Esophagus squamous epithelium (tissue), 5 donors: ENCODE measurements around the gene PGP. TPM values are rescaled to one million over a fixed set of nuclear protein-coding genes. Genes with fewer than 3 reads are reported as not detected.

Experiments
- DNase-seq: peaks from one replicate; lab custom pipeline; 2025; lab: John Stamatoyannopoulos, UW
- H3K27ac ChIP-seq, 4 donors: fragments of 200-600 bp; sonication (generic); one replicate each; pipeline ENCODE4 v1.5.1; 2016 to 2019; ENCODE audit warnings: mild to moderate bottlenecking in 1 of 4
- H3K27me3 ChIP-seq, 4 donors: fragments of 200-600 bp; sonication (generic); 1 replicate in 3 of 4; 2 replicates in 1 of 4; pipeline versions ENCODE4 v1.5.1 to v1.6.0; 2017 to 2021; ENCODE audit warnings: antibody characterized with exemption in 1 of 4
- H3K36me3 ChIP-seq, 3 donors: fragments of 200-600 bp; sonication (generic); one replicate each; pipeline ENCODE4 v1.5.1; 2016 to 2019
- H3K4me1 ChIP-seq, 3 donors: fragments of 200-600 bp; sonication (generic); one replicate each; pipeline ENCODE4 v1.5.1; 2017 to 2019
- H3K4me3 ChIP-seq, 4 donors: fragments of 200-600 bp; sonication (generic); 1 replicate in 3 of 4; 2 replicates in 1 of 4; pipeline ENCODE4 v1.5.1; 2016 to 2019; ENCODE audit warnings: mild to moderate bottlenecking in 2 of 4, moderate library complexity in 1 of 4
- H3K9me3 ChIP-seq, 3 donors: fragments of 200-600 bp; sonication (generic); one replicate each; pipeline ENCODE4 v1.5.1; 2016 to 2019
- POLR2A ChIP-seq, 4 donors: fragments of 450-650 bp; IDR thresholded peaks; one replicate each; pipeline ENCODE4 v1.6.1; 2017; ENCODE audit warnings: antibody characterized with exemption in 4 of 4, mild to moderate bottlenecking in 4 of 4, moderate library complexity in 3 of 4
- WGBS, 2 donors: methylation state at CpG; one replicate each; pipeline ENCODE4 v1.1.5; 2018; 5-methylcytosine and 5-hydroxymethylcytosine counted together
- intact Hi-C: fragments of 100-400 bp; cut with DNase I; formaldehyde crosslinking; loops from one replicate; pipeline ENCODE4 v1.15.0; 2022
- total RNA-seq, 4 donors: library from RNA; depleted of rRNA; stranded (reverse); fragments of >200 nt; gene quantifications; one replicate each; pipeline ENCODE4 v1.1.0, GENCODE V29; 2016
- TF ChIP-seq, protein P1 (sequence below), 6 experiments: fragments of 450-650 bp in 4 of 6; fragments of 200-600 bp in 2 of 6; sonication (generic) in 2 of 6; IDR thresholded peaks; one replicate each; pipeline ENCODE4 v1.5.1; 2016 to 2019; ENCODE audit warnings: antibody characterized with exemption in 6 of 6, mild to moderate bottlenecking in 4 of 6, moderate library complexity in 4 of 6
- donor health status: DM: yes; HTN: yes; CAD: no.

Gene PGP
- total RNA-seq, 4 donors from 2014 or later, result 5.5 to 14.2 (median 7.4) TPM

- H3K27ac ChIP-seq, result no peak within 1 kb of the TSS
- H3K9me3 ChIP-seq, result no peaks in the 10 kb centered on the region
- DNase-seq, result no peak
- H3K4me1 ChIP-seq, result peaks cover 20 to 42% (median 22%) of the 10 kb centered on the region in 3 donors
- peaks cover 7 to 48% (median 13%) of the 10 kb centered on the region in 4 donors for H3K27me3 ChIP-seq
- intact Hi-C loops, result no loop called here
- no peak for TF ChIP-seq POLR2A (IDR thresholded peaks at IDR 0.05)
- TF ChIP-seq, protein P1, sequence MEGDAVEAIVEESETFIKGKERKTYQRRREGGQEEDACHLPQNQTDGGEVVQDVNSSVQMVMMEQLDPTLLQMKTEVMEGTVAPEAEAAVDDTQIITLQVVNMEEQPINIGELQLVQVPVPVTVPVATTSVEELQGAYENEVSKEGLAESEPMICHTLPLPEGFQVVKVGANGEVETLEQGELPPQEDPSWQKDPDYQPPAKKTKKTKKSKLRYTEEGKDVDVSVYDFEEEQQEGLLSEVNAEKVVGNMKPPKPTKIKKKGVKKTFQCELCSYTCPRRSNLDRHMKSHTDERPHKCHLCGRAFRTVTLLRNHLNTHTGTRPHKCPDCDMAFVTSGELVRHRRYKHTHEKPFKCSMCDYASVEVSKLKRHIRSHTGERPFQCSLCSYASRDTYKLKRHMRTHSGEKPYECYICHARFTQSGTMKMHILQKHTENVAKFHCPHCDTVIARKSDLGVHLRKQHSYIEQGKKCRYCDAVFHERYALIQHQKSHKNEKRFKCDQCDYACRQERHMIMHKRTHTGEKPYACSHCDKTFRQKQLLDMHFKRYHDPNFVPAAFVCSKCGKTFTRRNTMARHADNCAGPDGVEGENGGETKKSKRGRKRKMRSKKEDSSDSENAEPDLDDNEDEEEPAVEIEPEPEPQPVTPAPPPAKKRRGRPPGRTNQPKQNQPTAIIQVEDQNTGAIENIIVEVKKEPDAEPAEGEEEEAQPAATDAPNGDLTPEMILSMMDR (IDR thresholded peaks at IDR 0.05), result no peak
- peaks cover 39 to 67% (median 40%) of the 10 kb centered on the region in 3 donors for H3K36me3 ChIP-seq
- peak within 1 kb of the TSS in 2 of 4 donors; percentile 29 to 49 for H3K4me3 ChIP-seq
- 7 to 9% methylated on average over 8 of the region's 64 CpGs for WGBS, 2 donors
These were observed 21.9 kb upstream of the PGP start, which contains the start of gene DNASE1L2 for GRCh38 chr16:2236337-2237101. TSS of gene DNASE1L2 (plus strand) at chr16:2236444. CDS start at chr16:2236817, 373 bp downstream.

GRCh38 chr16:2235695-2236336 lies 21.2 kb upstream of the PGP start:
- H3K27me3 ChIP-seq, result peaks cover 7 to 48% (median 13%) of the 10 kb centered on the region in 4 donors
- H3K27ac ChIP-seq, result no peak overlapping the region
- peaks cover 22 to 49% (median 27%) of the 10 kb centered on the region in 3 donors for H3K4me1 ChIP-seq
- peak overlapping the region in 1 of 4 donors; percentile 29 for H3K4me3 ChIP-seq
- TF ChIP-seq, protein P1 (IDR thresholded peaks at IDR 0.05), result no peak
- no peak for TF ChIP-seq POLR2A (IDR thresholded peaks at IDR 0.05)
- intact Hi-C loops, result no loop called here
- peaks cover 40 to 69% (median 43%) of the 10 kb centered on the region in 3 donors for H3K36me3 ChIP-seq
- WGBS, 2 donors, result 80% methylated on average over 4 of the region's 19 CpGs; no CpG with 5 or more reads in 1 of the 2 donors
- H3K9me3 ChIP-seq, result no peaks in the 10 kb centered on the region
- DNase-seq, result no peak

DNA sequence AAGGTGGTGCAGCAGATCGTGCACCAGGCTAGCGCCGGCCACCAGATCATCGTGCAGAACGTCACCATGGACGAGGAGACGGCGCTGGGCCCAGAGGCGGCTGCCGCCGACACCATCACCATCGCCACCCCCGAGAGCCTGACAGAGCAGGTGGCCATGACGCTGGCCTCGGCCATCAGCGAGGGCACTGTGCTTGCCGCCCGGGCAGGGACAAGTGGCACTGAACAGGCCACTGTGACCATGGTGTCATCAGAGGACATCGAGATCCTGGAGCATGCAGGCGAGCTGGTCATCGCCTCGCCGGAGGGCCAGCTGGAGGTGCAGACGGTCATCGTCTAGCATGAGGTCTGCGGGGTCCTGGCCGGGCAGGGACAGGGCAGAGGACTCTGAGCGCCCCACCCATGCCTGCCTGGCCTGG lies 20.6 kb upstream of the PGP start:
- Histone ChIP-seq H3K36me3 (peaks cover 43 to 70% (median 44%) of the 10 kb centered on the region in 3 donors), H3K4me3 (no peak overlapping the region), H3K9me3 (no peaks in the 10 kb centered on the region), H3K27me3 (peaks cover 7 to 48% (median 13%) of the 10 kb centered on the region in 4 donors), H3K4me1 (peaks cover 22 to 54% (median 30%) of the 10 kb centered on the region in 3 donors), H3K27ac (no peak overlapping the region)
- WGBS, 2 donors, result 90 to 100% methylated on average over 2 to 6 of the region's 28 CpGs
- TF ChIP-seq, protein P1 (IDR thresholded peaks at IDR 0.05), result no peak
- no peak for TF ChIP-seq POLR2A (IDR thresholded peaks at IDR 0.05)
- intact Hi-C loops, result no loop called here
- DNase-seq, result no peak

DNA sequence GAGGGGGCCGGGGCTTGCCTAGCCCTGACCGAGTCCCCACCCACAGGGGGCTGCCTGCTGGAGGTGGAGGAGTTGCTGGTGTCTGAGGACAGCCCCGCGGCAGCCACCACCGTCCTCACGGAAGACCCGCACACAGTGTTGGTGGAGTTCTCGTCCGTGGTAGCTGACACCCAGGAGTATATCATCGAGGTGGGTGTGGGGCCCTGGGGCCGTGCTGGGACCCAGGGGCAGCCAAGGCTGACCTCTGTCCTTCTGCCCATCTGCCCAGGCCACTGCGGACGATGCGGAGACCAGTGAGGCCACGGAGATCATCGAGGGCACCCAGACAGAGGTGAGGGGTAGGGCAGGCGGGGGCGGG lies 20.2 kb upstream of the PGP start:
- intact Hi-C loops, result no loop called here

More for the DNA sequence above, 20.2 kb upstream of the PGP start:
- DNase-seq, result no peak
- Histone ChIP-seq H3K4me1 (peaks cover 22 to 57% (median 30%) of the 10 kb centered on the region in 3 donors), H3K9me3 (no peaks in the 10 kb centered on the region), H3K4me3 (no peak overlapping the region), H3K36me3 (peaks cover 46 to 70% (median 47%) of the 10 kb centered on the region in 3 donors), H3K27me3 (peaks cover 7 to 48% (median 13%) of the 10 kb centered on the region in 4 donors), H3K27ac (no peak overlapping the region)
- WGBS, 2 donors, result 85% methylated on average over 4 of the region's 18 CpGs; no CpG with 5 or more reads in 1 of the 2 donors
- TF ChIP-seq, protein P1 (IDR thresholded peaks at IDR 0.05), result no peak
- no peak for TF ChIP-seq POLR2A (IDR thresholded peaks at IDR 0.05)
